PFSK-1 (cell line): Measurements from ENCODE around the gene PRLHR.

ENCODE experiments used
- FOXP2 ChIP-seq: optimal IDR thresholded peaks from 2 replicates; pipeline ENCODE3; 2011; ENCODE audit warnings: borderline replicate concordance, control low read depth, inconsistent platforms; ENCODE audit not compliant: insufficient read depth; ENCODE audit errors: extremely low read length, extremely low read depth
- POLR2AphosphoS5 ChIP-seq: IDR thresholded peaks from 2 replicates; pipeline ENCODE4 v1.6.1; 2012; ENCODE audit warnings: low read depth, mild to moderate bottlenecking, control low read depth, low read length, moderate library complexity
- REST ChIP-seq, 2 experiments: IDR thresholded peaks; 2 replicates each; pipeline versions ENCODE4 v1.6.1 to v1.8.0; 2011 to 2012; ENCODE audit warnings: low read depth in 2 of 2, low read length in 2 of 2, control low read depth in 1 of 2, inconsistent platforms in 1 of 2, mild to moderate bottlenecking in 1 of 2, moderate library complexity in 1 of 2; ENCODE audit not compliant: insufficient read depth in 1 of 2
- SIN3A ChIP-seq: IDR thresholded peaks from 2 replicates; pipeline ENCODE4 v1.6.1; 2012; ENCODE audit warnings: mild to moderate bottlenecking, low read length, moderate library complexity, borderline replicate concordance; ENCODE audit not compliant: insufficient read depth
- TAF1 ChIP-seq: IDR thresholded peaks from 2 replicates; pipeline ENCODE4 v1.6.1; 2012; ENCODE audit warnings: low read length, control low read depth, borderline replicate concordance; ENCODE audit not compliant: insufficient read depth

The PRLHR gene

DNA sequence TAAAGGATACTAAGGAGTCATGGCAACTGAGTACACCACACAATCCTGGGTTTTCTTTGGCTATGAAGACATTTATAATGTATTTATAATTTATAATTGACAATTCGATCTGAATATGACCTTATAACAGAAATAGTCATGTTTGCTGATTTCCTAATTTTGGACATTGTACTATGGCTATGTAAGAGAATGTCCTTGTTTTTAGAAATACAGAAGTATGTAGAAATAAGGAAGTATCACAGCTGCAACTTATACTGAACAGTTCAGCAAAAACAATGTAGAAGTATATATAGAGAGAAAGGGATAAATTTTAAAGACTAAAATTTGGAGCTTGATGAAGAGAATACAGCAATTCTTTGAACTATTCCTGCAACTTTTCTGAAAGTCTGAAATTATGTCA is 32.6 kb downstream of the PRLHR start:
- TF ChIP-seq SIN3A (no peak), FOXP2 (no peak), REST (IDR thresholded peaks at IDR 0.05; ENCODE audit: insufficient read depth in 1 of 2, low read depth in 2 of 2, low read length in 2 of 2) (no peak), POLR2AphosphoS5 (no peak), TAF1 (no peak)

DNA sequence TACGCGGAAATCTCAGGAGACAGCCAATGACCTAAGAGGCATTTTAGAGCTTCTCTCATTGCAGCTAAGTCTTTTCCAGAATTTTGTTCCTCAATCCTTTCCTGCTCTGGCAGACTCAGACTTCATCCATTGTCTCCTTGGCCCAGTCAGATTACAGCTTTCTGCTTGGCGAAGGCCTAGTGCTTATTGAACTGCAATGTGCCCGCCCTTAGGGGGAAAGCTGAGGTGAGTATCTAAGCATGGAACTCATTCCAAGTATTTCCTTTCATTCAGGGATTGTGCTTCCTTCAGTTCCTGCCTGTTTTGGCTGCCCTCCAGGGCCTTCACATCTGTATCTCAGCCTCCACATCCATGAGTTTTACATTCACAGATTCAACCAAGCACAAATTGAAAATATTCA is 37.5 kb downstream of the PRLHR start:
- TF ChIP-seq SIN3A (no peak), TAF1 (no peak), REST (IDR thresholded peaks at IDR 0.05; ENCODE audit: insufficient read depth in 1 of 2, low read depth in 2 of 2, low read length in 2 of 2) (no peak), POLR2AphosphoS5 (no peak), FOXP2 (no peak)

DNA sequence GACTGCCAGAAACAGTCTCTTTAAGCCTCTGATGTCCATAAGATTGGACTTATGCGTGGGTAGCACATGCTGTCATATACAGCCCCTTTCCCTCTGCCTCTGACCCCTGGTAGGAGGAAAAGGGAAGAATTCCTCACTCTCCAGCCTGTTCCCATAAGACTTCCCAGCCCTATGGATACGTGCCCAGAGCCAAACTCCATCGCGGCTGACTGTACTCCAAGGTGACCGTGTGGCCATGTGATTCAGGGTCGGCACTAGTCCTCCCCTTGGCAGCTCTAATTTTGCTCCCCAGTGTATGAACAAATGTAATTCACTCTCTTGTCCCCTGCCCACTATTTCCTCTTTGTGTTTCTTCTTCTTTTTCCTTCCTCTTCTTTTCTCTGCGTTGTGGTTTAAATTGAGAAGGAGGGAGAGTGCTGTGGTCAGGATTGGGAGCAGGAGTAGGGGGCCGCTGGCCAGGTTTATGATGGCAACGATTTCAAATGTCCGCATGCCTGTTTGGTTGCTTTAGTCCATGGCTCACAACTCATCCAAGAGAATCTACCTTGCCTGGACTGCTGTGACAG is 43.8 kb downstream of the PRLHR start:
- TF ChIP-seq REST (IDR thresholded peaks at IDR 0.05; ENCODE audit: insufficient read depth in 1 of 2, low read depth in 2 of 2, low read length in 2 of 2), result no peak
- no peak for TF ChIP-seq FOXP2
- TF ChIP-seq SIN3A, result no peak
- no peak for TF ChIP-seq TAF1

- no peak for TF ChIP-seq REST (IDR thresholded peaks at IDR 0.05; ENCODE audit: insufficient read depth in 1 of 2, low read depth in 2 of 2, low read length in 2 of 2)
- TF ChIP-seq SIN3A, result no peak
- TF ChIP-seq FOXP2, result no peak
- no peak for TF ChIP-seq POLR2AphosphoS5
- no peak for TF ChIP-seq TAF1
Measured at GRCh38 chr10:118547282-118547681, 48.2 kb downstream of the PRLHR start.

- TF ChIP-seq REST (IDR thresholded peaks at IDR 0.05; ENCODE audit: insufficient read depth in 1 of 2, low read depth in 2 of 2, low read length in 2 of 2), result no peak
- TF ChIP-seq FOXP2, result no peak
- TF ChIP-seq SIN3A, result no peak
- TF ChIP-seq POLR2AphosphoS5, result no peak
- no peak for TF ChIP-seq TAF1
Measured at GRCh38 chr10:118546479-118546878, 49.0 kb downstream of the PRLHR start.
